Heart right ventricle (tissue), 16 donors: ENCODE results near the gene ANKRD30A. TPM values are rescaled to one million over a fixed set of nuclear protein-coding genes. Genes with fewer than 3 reads are reported as not detected.
"Not testable (repeated sequence)": the region's sequence is repeated elsewhere in the genome, so short reads cannot be mapped to it uniquely, and the experiment has no call there.

Experiments used
- ATAC-seq, 8 donors: fragments of 200-7000 bp; cut with Tn5 transposase; one replicate each; pipeline ENCODE4 v1.9.1; 2020; ENCODE audit warnings: mild to moderate bottlenecking in 8 of 8, moderate library complexity in 8 of 8, moderate number of reproducible peaks in 1 of 8
- DNase-seq, 2 donors: peaks; one replicate each; pipeline ENCODE4 v3.0.0-alpha.2; 2020
- H3K27ac ChIP-seq, 10 donors: fragments of 200-600 bp; sonication (generic) in 2 of 10; one replicate each; pipeline versions ENCODE4 v1.5.0 to v1.8.0; 2020 to 2022; ENCODE audit warnings: mild to moderate bottlenecking in 3 of 10
- H3K27me3 ChIP-seq, 7 donors: fragments of 200-600 bp; one replicate each; pipeline ENCODE4 v1.8.0; 2021 to 2022; ENCODE audit warnings: mild to moderate bottlenecking in 2 of 7
- H3K36me3 ChIP-seq, 9 donors: fragments of 200-600 bp; sonication (generic) in 1 of 9; one replicate each; pipeline versions ENCODE4 v1.5.0 to v1.8.0; 2020 to 2022; ENCODE audit warnings: mild to moderate bottlenecking in 2 of 9
- H3K4me1 ChIP-seq, 9 donors: fragments of 200-600 bp; sonication (generic) in 1 of 9; one replicate each; pipeline versions ENCODE4 v1.5.0 to v1.8.0; 2020 to 2022; ENCODE audit warnings: mild to moderate bottlenecking in 4 of 9
- H3K4me3 ChIP-seq, 10 donors: fragments of 200-600 bp; sonication (generic) in 2 of 10; one replicate each; pipeline versions ENCODE4 v1.5.0 to v1.8.0; 2020 to 2022; ENCODE audit warnings: mild to moderate bottlenecking in 7 of 10, moderate library complexity in 2 of 10
- H3K9me3 ChIP-seq, 11 donors: fragments of 200-600 bp in 10 of 11; sonication (generic) in 2 of 11; one replicate each; pipeline versions ENCODE4 v1.5.0 to v1.8.0; 2013 to 2022; ENCODE audit warnings: mild to moderate bottlenecking in 2 of 11, control low read depth in 1 of 11, moderate library complexity in 1 of 11
- CTCF ChIP-seq, 9 donors: fragments of 200-600 bp; sonication (generic) in 2 of 9; IDR thresholded peaks; one replicate each; pipeline versions ENCODE4 v1.5.0 to v1.8.0; 2021 to 2022; ENCODE audit warnings: antibody characterized with exemption in 9 of 9, mild to moderate bottlenecking in 5 of 9, moderate library complexity in 1 of 9
- WGBS, 2 donors: extraction: QIAGEN DNeasy Blood & Tissue Kit; methylation state at CpG; one replicate each; pipeline ENCODE4 v1.1.7; 2013; ENCODE audit warnings: inconsistent platforms in 1 of 2; 5-methylcytosine and 5-hydroxymethylcytosine counted together
- intact Hi-C, 10 donors: fragments of 100-400 bp; cut with DNase I; formaldehyde crosslinking; loops; one replicate each; pipeline versions ENCODE4 v1.11.1 to v1.14.2; 2022
- polyA plus RNA-seq, 2 donors: library from polyadenylated mRNA; stranded (reverse); fragments of 200-250 nt; gene quantifications; one replicate each; pipeline ENCODE4 v1.2.3, GENCODE V29; 2013
- total RNA-seq, 10 donors: library from RNA; stranded (reverse); fragmentation: NEBNext Ultra II Directional in 3 of 10; extraction: Animal tissue kit (Norgen Biotek cat#: 25700) in 3 of 10; gene quantifications; one replicate each; pipeline versions ENCODE4 v1.2.1 to v1.2.4, GENCODE V29; 2021 to 2023
- donor health status: Arrhythmogenic right ventricular cardiomyopathy.
- donor health status: ischemic (EF 13 %, LVEDD 7.1; RV severe dilation, severe dysfunction).
- donor health status: healthy with polysubstance abuse.
- donor health status: DM: no; HTN: yes; CAD: no.
- donor health status: DM: no; HTN: no; CAD: no.
- donor health status: ischemic (EF 25% LVEDD 6.9; RV normal size, moderate dysfunction).
- donor health status: ischemic (EF 25% LVEDD 5.7; RV mildly dilated, moderate dysfunction).
- donor health status: healthy.
- donor health status: DM: yes; HTN: yes; CAD: no.
- donor health status: Ischemic cardiomyopathy.
- donor health status: ischemic (EF 35%, LVEDD 5.7; RV mildly dilated, moderate dysfunction).
- donor health status: nonischemic (EF 11% LVEDD 7.7; RV severe dilation, severe dysfunction).
- donor health status: DM: yes; HTN: yes; CAD: no.
- donor health status: PGD.
- donor health status: ischemic (EF 29% LVEDD 5.4; RV normal size, mild dysfunction).
- donor health status: nonischemic (EF 23%, LVEDD 6.1; RV moderate dilation, normal function).

The ANKRD30A gene
- total and polyA plus RNA-seq, 12 donors, result not detected

- ATAC-seq (no peak), DNase-seq (no peak)
- Histone ChIP-seq H3K27me3 (no peaks in the 10 kb centered on the region), H3K36me3 (no peaks in the 10 kb centered on the region), H3K4me3 (no peak overlapping the region), H3K27ac (no peak overlapping the region), H3K9me3 (peaks cover 0 to 16% (median 0%) of the 10 kb centered on the region in 11 donors), H3K4me1 (no peaks in the 10 kb centered on the region)
- intact Hi-C loops, result no loop called here
- WGBS, 2 donors, result 43 to 57% methylated on average over 2 of the region's 2 CpGs
- TF ChIP-seq CTCF (IDR thresholded peaks at IDR 0.05), result no peak
Measured at GRCh38 chr10:37246637-37247036, 121.2 kb downstream of the ANKRD30A start.

- H3K4me3 ChIP-seq, DNase-seq, H3K4me1 ChIP-seq, H3K27me3 ChIP-seq, ATAC-seq, intact Hi-C loops, H3K36me3 ChIP-seq, H3K27ac ChIP-seq: not testable (repeated sequence)
- WGBS, 2 donors, result 53% methylated on average over 3 of the region's 3 CpGs
- peaks cover 0 to 19% (median 0%) of the 10 kb centered on the region in 11 donors for H3K9me3 ChIP-seq
Measured at GRCh38 chr10:37255837-37256236, 130.4 kb downstream of the ANKRD30A start.

- Histone ChIP-seq H3K4me1 (no peaks in the 10 kb centered on the region), H3K4me3 (no peak overlapping the region), H3K36me3 (no peaks in the 10 kb centered on the region), H3K9me3 (peaks cover 0 to 11% (median 0%) of the 10 kb centered on the region in 11 donors), H3K27ac (no peak overlapping the region), H3K27me3 (peaks cover 0 to 5% (median 0%) of the 10 kb centered on the region in 7 donors)
- 66 to 70% methylated on average over 5 of the region's 5 CpGs for WGBS, 2 donors
- peak in 1 of 9 donors; percentile 20 for TF ChIP-seq CTCF (IDR thresholded peaks at IDR 0.05)
- no peak for DNase-seq
- intact Hi-C loops, result no loop called here
- no peak for ATAC-seq
Measured at GRCh38 chr10:37263304-37263703, 137.9 kb downstream of the ANKRD30A start.

- H3K4me3 ChIP-seq, result no peak overlapping the region
- no peak overlapping the region for H3K27ac ChIP-seq
- H3K9me3 ChIP-seq, result peaks cover 0 to 3% (median 0%) of the 10 kb centered on the region in 11 donors
- ATAC-seq (no peak), DNase-seq (no peak)
- no peaks in the 10 kb centered on the region for H3K4me1 ChIP-seq
- TF ChIP-seq CTCF (IDR thresholded peaks at IDR 0.05), result no peak
- 58 to 63% methylated on average over 3 of the region's 3 CpGs for WGBS, 2 donors
- no peaks in the 10 kb centered on the region for H3K36me3 ChIP-seq
- intact Hi-C loops, result no loop called here
- H3K27me3 ChIP-seq, result peaks cover 0 to 8% (median 0%) of the 10 kb centered on the region in 7 donors
Measured at GRCh38 chr10:37268266-37268665, 142.9 kb downstream of the ANKRD30A start.

- Histone ChIP-seq H3K36me3 (no peaks in the 10 kb centered on the region), H3K4me3 (no peak overlapping the region), H3K27me3 (peaks cover 0 to 8% (median 0%) of the 10 kb centered on the region in 7 donors), H3K27ac (no peak overlapping the region), H3K4me1 (no peaks in the 10 kb centered on the region), H3K9me3 (peaks cover 0 to 4% (median 0%) of the 10 kb centered on the region in 11 donors)
- ATAC-seq (no peak), DNase-seq (no peak)
- intact Hi-C loops, result no loop called here
- 58 to 65% methylated on average over 5 of the region's 5 CpGs for WGBS, 2 donors
- TF ChIP-seq CTCF (IDR thresholded peaks at IDR 0.05), result no peak
Measured at GRCh38 chr10:37269554-37270256, 144.3 kb downstream of the ANKRD30A start.
